ENCODE data around the gene ZFYVE19. TPM values are rescaled to one million over a fixed set of nuclear protein-coding genes. Genes with fewer than 3 reads are reported as not detected.

The ZFYVE19 gene
- total RNA-seq, 1 experiment from 2014 or later: 27.8 TPM

DNA sequence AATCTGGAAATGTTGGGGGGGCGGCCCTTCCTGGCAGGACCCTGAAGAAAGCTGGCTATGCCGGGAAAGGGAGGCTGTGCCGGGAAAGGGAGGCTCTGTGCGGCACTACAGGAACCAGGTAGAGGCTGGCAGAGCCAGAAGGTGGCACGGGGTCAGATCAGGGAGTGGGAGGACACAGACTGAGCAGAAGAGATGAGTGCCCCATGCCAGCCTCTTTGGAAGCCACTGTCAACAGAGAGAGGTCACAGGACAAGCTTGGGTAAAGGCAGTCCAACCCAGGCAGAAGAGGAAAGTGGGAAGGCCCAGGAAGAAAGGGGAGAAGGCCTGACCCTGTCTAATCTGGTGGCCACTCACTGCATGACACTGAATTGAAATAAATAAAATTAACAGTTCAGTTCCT lies 35.6 kb upstream of the ZFYVE19 start:
- H3K36me3 ChIP-seq: peaks cover 32% of the 10 kb centered on the region
- H3K27me3 ChIP-seq: no peaks in the 10 kb centered on the region
- no peak overlapping the region for H3K4me3 ChIP-seq
- no peak for DNase-seq
- no peaks in the 10 kb centered on the region for H3K9me3 ChIP-seq

DNA sequence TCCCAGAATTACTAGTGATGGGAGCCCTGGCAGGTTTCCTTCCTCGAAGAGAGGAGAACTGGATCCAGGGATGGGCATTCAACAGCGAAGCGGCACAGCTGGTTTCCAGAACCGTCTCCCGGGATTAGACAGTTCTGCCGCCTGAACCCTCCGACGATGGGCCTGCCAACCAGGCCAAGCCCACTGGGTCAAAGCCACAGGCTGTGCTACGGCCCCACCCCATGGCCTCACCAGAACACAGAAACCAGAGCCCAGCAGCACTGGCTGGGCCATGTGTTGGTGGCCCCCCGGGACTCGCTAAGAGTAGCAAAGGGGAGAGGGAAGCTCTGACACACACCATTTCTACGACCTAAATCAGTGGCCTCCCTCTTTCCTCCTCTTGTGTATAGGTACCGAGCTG lies 34.9 kb upstream of the ZFYVE19 start:
- H3K27me3 ChIP-seq: no peaks in the 10 kb centered on the region
- DNase-seq: no peak
- peaks cover 36% of the 10 kb centered on the region for H3K36me3 ChIP-seq
- no peak overlapping the region for H3K4me3 ChIP-seq
- no peaks in the 10 kb centered on the region for H3K9me3 ChIP-seq

DNA sequence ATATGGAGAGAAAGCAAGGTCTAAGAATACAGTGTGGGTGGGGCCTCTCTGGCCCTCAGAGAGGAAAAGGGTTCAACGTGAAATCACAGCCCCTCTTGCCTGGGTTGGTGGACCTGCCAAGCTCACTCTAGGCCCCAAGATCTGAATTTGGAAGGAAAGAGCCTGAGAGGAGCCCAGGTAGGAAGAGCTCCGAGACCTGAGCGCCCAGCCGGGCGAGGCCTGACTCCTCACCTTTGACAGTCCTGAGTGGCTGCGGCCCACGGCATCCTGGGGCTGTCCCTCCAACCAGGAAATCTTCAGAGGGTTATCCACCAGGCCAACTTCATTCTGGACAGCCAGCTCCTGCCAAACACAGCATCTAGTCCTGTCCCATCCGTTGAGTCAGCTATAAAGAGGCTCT lies 33.4 kb upstream of the ZFYVE19 start:
- Histone ChIP-seq H3K36me3 (peaks cover 40% of the 10 kb centered on the region), H3K4me3 (no peak overlapping the region), H3K9me3 (no peaks in the 10 kb centered on the region), H3K27me3 (no peaks in the 10 kb centered on the region)
- no peak for DNase-seq

DNA sequence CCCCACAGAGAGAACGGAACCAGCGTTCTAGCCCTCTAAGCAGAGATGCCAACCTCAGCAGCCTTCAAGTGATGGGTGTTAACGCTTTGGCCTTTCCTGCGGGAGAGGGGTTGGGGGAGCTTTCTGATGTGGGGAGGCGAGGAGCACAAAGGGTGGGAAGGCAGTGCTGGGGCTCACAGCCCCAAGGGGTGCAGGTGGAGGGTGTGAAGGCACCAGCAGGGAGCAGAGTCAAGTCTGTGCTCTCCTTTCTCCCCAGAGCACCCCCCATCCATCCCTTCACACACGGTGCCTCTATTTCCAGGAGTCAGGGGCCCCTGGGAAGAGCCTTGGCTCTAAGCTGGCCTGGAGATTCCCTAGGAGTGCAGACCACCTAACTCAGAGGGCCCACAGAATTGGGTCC lies 33.0 kb upstream of the ZFYVE19 start:
- H3K36me3 ChIP-seq: peaks cover 42% of the 10 kb centered on the region
- no peak for DNase-seq
- no peaks in the 10 kb centered on the region for H3K27me3 ChIP-seq
- no peaks in the 10 kb centered on the region for H3K9me3 ChIP-seq
- H3K4me3 ChIP-seq: no peak overlapping the region

DNA sequence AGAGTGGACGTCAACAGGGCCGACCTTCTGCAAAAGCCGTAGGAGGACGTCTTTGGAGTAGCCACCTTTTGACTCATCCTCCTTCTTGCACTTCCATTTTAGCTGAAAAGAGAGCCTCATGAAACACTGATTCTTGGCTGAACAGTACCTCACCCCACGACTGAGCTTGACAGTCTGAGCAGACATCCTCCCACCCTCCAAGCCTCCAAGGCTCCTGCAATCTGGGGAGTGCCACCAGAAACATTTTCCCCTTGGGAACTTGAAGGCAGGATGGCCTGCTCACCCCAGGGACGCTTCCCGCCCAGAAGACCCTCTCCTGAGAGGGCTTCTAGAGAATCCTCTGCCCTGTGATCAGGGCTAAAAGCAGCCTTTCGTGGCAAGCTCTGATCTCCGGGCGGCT lies 31.9 kb upstream of the ZFYVE19 start:
- no peak for DNase-seq
- peaks cover 44% of the 10 kb centered on the region for H3K36me3 ChIP-seq
- no peaks in the 10 kb centered on the region for H3K27me3 ChIP-seq
- H3K9me3 ChIP-seq: no peaks in the 10 kb centered on the region
- no peak overlapping the region for H3K4me3 ChIP-seq

DNA sequence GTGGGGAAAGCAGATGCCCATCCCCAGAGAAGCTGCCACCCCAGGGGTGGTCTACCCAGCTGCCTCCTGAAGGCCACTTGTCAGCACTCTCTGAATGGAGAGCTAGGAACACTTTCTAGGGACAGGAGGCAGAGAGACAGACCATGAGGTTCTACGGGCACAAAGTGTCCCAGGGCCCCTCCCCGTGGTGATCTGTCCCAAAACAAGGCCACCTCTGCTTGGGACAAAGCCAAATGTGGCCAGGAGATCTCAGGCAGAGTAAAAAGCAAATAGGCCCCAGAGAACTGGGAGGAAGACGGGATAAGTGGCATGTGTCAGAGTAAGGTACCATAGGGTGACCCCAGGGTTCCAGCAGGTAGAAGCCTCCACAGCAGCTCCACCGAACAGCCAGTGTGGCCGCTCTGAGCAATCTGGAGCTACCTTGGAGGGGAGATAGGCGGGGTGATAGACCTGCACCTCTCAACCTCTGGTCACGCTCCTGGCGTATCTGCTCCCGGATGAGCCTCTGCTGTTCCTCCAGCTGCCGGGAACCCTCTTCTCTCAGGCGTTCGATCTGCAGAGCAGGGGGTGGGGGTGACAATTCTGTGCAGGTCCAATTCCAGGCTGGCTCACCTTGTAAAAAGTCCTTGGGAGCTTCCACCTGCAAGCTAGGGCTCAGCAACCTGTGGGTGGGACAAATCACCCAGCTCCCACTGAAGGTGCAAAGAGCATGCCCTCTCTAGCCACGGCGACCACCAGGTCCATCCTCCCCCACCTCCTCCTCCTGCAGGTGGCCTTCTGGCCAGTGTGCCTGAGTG lies 31.0 kb upstream of the ZFYVE19 start:
- H3K4me3 ChIP-seq: no peak overlapping the region
- no peak for DNase-seq
- no peaks in the 10 kb centered on the region for H3K27me3 ChIP-seq
- H3K36me3 ChIP-seq: peaks cover 44% of the 10 kb centered on the region
- H3K9me3 ChIP-seq: no peaks in the 10 kb centered on the region

DNA sequence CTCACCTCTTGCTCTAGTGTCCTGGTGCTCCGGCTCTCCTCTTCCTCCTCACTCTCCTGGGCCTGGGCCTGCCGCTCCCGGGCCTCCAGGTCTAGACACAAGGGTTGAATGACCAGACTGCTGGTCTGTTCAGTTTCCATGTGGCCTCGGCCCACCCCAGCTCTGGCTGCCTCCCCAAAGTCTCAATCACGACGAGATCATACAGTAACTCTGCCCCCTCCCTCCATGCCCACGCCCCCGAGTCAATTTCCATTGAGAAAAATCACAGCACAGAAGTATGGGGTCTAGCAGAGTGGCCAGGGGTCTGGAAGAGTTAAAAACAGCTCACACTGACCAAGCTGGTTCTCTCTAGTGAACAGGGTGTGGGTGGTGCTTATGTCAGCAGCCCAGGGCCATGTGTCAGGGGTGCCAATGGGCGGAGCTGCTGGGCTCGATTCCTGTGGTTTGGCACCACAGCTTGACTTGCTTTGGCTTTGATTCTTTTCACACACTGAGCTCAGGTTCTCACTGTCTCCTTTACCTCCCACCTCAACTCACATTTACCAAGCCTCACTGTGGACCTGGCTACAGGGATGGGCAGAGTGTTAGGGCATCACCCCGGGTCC lies 30.2 kb upstream of the ZFYVE19 start:
- Histone ChIP-seq H3K27me3 (no peaks in the 10 kb centered on the region), H3K4me3 (no peak overlapping the region), H3K9me3 (no peaks in the 10 kb centered on the region), H3K36me3 (peaks cover 44% of the 10 kb centered on the region)
- DNase-seq: peak; percentile 88

DNA sequence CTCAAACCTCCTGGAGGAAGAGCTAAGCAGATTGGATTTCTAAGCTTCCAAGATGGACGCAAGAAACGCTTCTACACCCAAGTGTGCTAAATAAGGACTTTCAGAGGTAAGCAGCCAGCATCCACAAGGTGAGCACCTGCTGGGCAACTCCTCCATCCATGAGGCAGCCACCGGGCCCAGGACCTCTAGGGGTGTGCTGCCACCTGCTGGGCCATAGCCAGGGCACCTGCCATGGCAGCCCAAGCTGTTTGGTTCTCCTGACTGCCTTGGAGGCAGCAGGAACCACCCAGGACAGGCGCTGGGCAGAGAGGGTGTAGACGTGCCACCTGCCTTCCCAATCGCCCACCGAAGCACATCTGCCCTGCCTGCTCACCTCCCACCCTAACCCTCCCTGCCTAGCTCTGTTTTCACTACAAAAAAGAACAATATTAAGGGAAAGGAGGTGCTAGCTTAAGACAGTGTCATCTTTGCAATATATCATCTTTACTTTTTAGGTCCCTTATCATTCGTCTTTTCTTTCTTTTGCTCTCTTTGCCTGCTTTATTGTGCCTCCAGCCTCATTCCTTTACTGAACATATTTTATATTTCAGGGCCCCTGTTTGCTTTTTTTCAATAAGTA lies 24.2 kb upstream of the ZFYVE19 start:
- H3K9me3 ChIP-seq: no peaks in the 10 kb centered on the region
- H3K4me3 ChIP-seq: no peak overlapping the region
- DNase-seq: peak; percentile 25
- H3K27me3 ChIP-seq: no peaks in the 10 kb centered on the region
- peaks cover 11% of the 10 kb centered on the region for H3K36me3 ChIP-seq

DNA sequence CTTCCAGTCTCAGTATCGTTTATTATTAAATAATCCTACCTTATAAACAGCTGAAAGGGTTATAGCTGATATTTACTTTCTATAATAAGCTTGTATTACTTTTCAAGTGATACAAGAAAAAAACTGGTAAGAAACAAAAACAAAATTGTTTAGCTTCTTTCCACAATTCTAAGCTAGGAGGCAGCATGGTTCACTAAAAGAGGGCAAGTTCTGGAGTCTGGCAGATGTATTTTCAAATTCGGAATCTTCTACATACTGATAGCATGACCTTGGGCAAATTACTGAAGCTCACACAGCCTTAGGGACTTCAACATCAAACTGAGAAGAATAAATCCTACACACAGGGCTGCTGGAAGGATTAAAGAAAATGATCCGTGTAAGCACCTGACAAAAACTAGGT lies 21.7 kb upstream of the ZFYVE19 start:
- Histone ChIP-seq H3K36me3 (no peaks in the 10 kb centered on the region; the same call in 1 of the 2 replicates), H3K9me3 (no peaks in the 10 kb centered on the region), H3K27me3 (no peaks in the 10 kb centered on the region), H3K4me3 (no peak overlapping the region)
- no peak for DNase-seq

DNA sequence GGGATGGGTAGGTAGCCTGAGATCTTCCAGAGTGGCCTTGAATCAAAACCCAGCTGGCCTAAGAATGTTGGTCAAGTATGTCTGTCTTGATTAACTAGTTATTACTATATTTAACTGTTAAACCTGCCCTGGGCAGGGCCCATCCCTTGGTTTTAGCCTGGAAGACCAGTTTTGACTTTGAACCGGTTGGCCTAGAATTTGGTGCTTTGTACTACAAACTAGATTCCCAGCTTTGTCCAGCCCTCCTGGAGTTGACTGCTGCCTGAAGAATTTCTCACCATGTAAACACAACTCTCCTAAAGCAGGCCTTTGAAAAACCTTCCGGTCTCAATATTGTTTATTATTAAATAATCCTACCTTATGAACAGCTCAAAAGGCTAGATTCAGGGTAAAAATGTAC lies 21.1 kb upstream of the ZFYVE19 start:
- H3K4me3 ChIP-seq: no peak overlapping the region
- no peaks in the 10 kb centered on the region for H3K27me3 ChIP-seq
- DNase-seq: no peak
- H3K36me3 ChIP-seq: peaks cover 2% of the 10 kb centered on the region
- no peaks in the 10 kb centered on the region for H3K9me3 ChIP-seq

DNA sequence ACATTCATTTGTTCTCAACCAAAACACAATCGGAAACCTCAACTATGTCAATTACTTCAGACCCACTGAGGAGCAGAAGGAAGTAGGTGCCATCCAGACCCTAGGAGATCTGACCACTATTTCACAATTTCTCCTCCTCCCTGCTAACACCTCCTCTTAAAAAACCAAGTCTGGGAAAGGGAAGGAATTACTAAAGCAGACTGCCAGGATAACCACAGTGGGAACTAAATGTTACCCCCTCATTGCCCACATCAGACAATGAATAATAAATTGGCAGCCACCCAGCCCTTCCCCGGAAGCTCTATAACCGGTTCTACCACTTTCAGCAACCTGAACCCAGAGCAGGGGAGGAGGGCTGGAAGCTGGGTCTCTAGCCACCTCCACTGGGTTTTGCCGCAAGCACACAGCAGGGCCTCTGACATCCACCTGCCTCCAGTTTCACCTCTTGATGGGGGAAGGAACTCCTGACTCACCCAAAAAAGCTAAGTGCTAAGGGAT lies 19.5 kb upstream of the ZFYVE19 start:
- Histone ChIP-seq H3K27me3 (no peaks in the 10 kb centered on the region), H3K36me3 (peaks cover 14% of the 10 kb centered on the region), H3K4me3 (no peak overlapping the region), H3K9me3 (no peaks in the 10 kb centered on the region)
- peak; percentile 54 for DNase-seq

DNA sequence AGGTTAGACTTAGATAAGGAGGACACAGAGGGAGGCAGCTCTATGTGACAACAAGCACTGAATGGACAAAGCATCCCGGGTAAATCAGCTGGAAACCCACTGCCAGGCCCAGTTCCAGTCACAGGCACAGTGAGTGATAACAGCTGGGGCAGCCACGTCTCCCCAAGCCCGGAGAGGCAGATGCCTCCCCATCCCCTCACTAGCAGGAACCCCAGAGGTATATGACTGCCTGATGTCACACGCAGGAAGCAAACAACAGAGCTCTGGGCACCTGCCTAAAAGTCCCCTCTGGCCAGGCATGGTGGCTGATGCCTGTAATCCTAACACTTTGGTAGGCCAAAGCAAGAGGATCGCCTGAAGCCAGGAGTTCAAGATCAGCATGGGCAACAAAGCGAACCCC lies 18.9 kb upstream of the ZFYVE19 start:
- peaks cover 16% of the 10 kb centered on the region for H3K36me3 ChIP-seq
- H3K27me3 ChIP-seq: no peaks in the 10 kb centered on the region
- no peak for DNase-seq
- H3K9me3 ChIP-seq: no peaks in the 10 kb centered on the region
- no peak overlapping the region for H3K4me3 ChIP-seq

DNA sequence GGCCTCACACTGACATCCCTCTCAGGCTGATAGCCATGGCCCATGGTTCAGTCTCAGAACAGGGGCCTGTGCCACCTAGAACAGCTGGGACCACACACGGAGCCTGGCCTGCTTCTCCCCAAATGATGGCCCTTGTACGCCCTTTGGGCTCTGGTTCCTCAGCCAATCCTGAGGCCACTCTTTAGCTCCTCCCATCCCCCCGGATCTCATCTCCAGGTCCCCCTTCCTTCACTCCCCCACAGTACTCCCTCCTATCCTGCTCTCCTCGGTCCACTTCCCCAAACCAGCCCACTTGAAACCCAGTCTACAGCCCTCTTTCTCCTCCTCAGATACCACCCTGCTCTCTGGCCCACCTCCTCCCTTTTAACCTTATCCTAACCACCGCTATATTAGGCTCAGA lies 17.8 kb upstream of the ZFYVE19 start:
- Histone ChIP-seq H3K4me3 (no peak overlapping the region), H3K27me3 (no peaks in the 10 kb centered on the region), H3K36me3 (peaks cover 16% of the 10 kb centered on the region), H3K9me3 (no peaks in the 10 kb centered on the region)
- DNase-seq: no peak

DNA sequence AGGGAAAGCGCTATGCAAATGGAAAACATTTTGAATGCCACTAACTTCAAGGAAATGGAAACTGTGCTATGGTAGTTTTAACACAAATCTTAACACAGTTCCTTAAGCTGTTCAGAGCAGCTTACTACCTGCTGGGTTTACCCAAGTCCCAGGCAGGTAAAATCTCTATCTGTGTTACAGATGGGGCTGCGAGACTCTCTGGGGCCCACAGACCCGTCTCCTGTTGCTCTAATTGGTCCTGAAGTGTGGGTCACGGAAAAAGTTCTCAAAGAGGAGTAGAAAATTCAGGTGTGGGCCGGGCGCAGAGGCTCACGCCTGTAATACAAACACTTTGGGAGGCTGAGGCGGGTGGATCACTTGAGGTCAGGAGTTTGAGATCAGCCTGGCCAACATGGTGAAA lies 16.9 kb upstream of the ZFYVE19 start:
- no peak for DNase-seq
- no peaks in the 10 kb centered on the region for H3K27me3 ChIP-seq
- H3K36me3 ChIP-seq: peaks cover 16% of the 10 kb centered on the region
- H3K4me3 ChIP-seq: no peak overlapping the region
- H3K9me3 ChIP-seq: no peaks in the 10 kb centered on the region

DNA sequence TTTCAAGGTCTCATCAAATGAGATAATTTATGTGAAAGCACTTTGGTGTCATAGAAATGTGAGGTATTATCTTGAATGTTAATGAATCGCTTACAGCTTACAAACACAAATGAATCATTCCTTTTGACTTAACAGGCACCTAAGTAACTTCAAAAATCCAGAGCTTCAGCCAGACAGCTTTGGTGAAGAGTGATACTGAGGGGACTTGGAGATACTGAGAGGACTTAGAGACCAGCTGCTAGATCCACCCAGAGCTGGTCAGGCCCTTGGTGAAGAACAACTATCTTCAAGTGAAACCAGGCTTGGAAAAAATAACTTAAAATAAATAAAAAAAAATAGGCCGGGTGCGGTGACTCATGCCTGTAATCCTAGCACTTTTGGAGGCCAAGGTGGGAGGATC lies 16.2 kb upstream of the ZFYVE19 start:
- no peaks in the 10 kb centered on the region for H3K27me3 ChIP-seq
- peak; percentile 25 for DNase-seq
- H3K4me3 ChIP-seq: no peak overlapping the region
- H3K36me3 ChIP-seq: peaks cover 16% of the 10 kb centered on the region
- no peaks in the 10 kb centered on the region for H3K9me3 ChIP-seq

DNA sequence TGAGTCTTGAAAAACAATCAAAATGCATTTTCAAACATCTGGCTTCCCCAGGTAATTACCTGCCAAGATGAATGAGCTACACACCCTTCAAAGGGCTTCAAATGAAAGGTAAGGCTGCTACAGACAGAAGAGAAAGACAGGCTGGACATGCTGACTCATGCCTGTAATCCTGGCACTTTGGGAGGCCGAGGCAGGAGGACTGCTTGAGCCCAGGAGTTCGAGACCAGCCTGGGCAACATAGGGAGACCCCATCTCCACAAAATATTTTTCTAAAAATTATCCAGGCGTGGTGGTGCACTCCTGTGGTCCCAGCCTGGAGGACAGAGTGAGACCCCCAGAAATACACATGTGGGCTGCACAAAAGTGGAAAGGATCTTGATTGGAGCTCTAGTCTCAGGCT lies 14.5 kb upstream of the ZFYVE19 start:
- H3K9me3 ChIP-seq: no peaks in the 10 kb centered on the region
- no peaks in the 10 kb centered on the region for H3K27me3 ChIP-seq
- peaks cover 16% of the 10 kb centered on the region for H3K36me3 ChIP-seq
- no peak overlapping the region for H3K4me3 ChIP-seq
- DNase-seq: no peak

DNA sequence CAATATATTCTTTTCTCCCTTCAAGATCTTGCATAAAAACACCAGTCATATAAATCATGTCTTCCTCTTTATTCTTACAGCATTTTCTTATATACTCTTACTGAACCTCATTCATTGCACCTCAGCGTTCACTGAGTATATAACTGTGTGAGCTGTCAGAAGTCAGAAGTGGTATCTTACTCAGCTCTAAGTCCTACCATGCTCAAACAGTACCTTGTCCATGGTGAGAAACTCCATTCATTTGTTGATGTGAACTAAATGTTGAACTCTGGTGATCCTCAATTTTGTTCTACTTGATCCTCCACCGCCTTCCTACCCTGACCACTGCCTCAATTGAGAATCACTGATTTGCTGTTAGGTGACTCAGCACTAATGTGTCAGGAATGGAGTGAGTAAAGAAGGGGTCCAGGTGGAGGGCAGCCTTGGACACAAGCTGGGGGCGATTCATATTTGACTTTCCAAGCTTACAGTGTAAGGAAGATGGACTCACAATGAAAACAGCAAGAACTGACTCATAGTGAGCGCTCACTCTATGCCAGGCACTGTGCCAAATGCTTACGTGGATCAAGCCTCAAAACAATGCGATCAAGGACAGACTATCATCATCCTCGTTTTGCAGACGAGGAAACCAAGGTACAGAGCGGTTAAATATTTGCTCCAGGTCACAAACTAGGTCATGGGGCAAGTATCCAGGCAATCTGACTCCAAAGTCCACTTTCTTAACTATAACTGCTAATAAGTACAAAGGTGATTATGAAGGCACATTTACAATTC lies 13.5 kb upstream of the ZFYVE19 start:
- no peaks in the 10 kb centered on the region for H3K27me3 ChIP-seq
- H3K4me3 ChIP-seq: no peak overlapping the region
- DNase-seq: peak; percentile 83
- peaks cover 16% of the 10 kb centered on the region for H3K36me3 ChIP-seq
- no peaks in the 10 kb centered on the region for H3K9me3 ChIP-seq

Data from MG63 (cell line).